ENCODE results near the gene SLC22A8.
"Not testable (repeated sequence)": the region's sequence is repeated elsewhere in the genome, so short reads cannot be mapped to it uniquely, and the experiment has no call there.

The SLC22A8 gene, protein sequence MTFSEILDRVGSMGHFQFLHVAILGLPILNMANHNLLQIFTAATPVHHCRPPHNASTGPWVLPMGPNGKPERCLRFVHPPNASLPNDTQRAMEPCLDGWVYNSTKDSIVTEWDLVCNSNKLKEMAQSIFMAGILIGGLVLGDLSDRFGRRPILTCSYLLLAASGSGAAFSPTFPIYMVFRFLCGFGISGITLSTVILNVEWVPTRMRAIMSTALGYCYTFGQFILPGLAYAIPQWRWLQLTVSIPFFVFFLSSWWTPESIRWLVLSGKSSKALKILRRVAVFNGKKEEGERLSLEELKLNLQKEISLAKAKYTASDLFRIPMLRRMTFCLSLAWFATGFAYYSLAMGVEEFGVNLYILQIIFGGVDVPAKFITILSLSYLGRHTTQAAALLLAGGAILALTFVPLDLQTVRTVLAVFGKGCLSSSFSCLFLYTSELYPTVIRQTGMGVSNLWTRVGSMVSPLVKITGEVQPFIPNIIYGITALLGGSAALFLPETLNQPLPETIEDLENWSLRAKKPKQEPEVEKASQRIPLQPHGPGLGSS

DNA sequence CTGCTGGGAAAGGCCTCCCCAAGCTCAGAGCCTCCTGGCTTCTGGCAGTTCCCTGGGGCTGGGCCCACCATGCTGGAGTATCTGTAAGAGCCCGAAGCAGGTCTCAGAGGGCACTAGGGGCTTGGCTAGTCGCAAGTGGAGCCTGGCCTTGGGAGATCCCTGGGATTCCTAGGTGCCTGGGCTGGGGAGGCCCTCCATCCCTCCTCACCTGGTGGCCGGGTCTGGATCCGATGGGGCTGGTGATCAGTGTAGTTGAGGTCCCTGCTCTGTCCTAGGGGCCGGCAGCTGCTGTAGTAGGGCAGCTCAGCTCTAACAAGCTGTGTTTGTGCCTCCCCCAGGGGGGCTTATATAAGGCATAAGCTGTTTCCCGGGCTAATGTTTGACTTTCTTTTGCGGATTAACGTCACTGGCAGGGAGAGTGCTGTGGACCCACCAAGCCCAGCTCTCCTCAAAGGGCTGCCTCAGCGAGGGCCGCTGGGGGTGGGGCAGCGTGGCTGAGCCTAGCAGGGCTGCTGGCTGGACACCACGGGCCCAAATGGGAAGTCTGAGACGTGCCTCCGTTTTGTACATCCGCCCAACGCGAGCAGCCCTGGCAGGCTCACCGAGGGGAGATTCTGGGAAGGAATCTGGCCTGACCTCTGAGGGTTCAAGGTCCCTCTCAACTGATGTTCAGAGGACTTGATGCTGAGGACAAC, at the start of gene SLC22A8:
Gene SLC22A8 (minus strand): TSS at position 321 of the 695 bp plus-strand sequence. CDS start 883 bp downstream, outside the sequence.
- no peak for DNase-seq

DNA sequence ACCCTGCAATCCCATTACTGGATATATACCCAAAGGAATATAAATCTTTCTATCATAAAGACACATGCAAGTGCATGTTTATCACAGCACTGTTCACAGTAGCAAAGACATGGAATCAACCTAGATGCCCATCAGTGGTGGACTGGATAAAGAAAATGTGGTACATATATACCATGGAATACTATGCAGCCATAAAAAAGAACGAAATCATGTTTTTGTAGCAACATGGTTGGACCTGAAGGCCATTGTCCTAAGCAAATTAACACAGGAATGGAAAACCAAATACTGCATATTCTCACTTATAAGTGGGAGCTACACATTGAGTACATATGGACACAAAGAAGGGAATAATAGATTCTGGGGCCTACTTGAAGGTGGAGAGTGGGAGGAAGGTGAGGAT, 30.6 kb upstream of the SLC22A8 start:
- DNase-seq = not testable (repeated sequence)

DNA sequence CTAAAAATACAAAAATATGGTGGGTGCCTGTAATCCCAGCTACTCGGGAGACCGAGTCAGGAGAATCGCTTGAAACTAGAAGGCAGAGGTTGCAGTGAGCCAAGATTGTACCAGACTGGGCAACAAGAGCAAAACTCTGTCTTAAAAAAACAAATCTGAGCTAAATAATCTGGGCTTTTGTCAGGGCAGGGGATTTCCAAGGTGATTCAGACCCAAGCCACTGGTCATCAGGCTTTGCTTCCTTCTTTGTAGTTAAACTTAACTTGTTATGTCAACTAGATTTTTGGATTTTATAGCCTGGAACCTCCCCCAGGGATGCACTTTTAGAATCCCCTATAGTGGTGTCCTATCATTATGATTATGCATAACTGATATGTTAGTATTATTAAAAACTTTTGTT, 27.0 kb upstream of the SLC22A8 start:
- no peak for DNase-seq

DNA sequence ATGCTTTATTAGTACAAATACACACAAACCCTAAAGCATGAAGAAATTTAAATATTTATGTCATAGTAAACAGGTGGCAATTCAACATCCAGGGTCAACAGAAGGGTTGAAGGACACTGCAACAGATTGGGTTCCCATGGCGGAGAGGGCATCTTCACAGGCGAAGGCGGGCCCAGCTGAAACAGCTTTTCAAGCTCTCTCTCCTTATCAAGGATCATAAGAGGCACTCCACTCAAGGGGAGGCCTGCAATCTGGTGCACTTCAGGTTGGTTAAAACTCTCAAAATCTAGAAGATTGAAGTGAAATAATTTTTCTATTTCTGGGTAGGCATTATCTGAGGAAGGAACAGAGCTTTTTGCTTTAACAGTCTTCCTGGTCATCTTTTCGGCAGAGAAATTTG, 16.8 kb upstream of the SLC22A8 start:
- no peak for DNase-seq

DNA sequence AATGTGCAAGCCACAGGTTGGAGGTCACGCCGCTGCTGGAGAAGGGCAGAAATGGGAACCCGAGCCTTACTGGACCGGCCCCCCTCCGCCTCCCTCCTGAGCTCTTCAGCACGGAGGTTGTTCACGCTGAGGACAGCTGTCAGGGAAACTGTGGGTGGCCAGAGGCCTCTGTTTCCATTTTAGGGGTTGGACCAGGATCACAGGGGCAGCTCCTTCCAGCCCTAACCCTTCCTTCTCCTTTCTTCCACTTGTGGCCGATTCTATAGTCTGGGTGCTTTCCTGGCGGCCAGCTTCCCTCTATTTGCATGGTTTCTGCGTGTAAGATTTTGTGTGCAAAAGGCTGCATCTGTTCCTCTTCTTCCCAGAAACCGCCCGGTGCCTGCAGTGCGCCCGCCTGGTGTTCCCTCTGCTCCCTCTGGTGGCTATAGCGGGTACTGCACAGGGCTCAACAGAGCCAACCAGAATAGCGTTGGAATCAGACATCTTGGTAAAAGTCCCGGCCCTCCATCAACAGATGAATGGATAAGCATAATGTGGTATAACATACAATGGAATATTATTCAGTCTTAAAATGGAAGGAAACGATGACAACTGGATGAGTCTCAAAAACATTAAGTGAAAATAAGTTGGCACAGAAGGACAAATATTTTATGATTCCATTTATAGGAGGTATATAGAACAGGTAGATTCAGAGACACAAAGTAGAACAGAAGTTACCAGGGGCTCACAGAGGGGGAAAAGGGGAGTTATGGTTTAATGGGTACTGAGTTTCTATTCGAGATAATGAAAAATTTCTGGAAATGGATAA, 8.4 kb upstream of the SLC22A8 start:
- peak; percentile 47 to 83 (median 72) for DNase-seq

DNA sequence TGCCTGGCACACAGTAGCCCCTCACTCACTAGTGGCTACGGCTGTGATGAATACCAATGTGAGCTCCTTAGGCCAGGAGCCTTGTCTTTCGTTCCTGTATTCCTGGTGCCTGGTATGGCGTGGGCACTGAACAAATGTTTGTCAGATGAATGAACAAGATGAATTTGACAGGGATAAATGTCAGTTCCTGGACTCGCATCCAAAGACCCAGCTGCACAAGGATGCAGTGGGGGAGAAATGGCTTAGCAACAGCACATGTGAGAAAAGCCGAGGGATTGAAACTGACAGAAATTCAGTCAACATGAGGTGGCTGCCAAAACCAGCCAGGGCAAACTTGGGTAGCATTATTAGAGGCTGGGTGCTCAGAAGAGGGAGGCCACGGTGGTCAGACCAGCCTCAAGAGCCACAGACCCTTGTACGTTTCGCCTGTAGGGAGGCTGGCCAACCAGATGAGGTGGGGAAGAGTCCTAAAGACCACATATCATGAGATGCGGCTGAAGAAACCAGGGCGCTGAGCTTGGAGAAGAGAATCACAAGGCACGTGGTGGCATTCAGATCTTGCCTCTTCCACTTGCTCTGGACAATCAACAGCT, 7.7 kb upstream of the SLC22A8 start:
- no peak for DNase-seq

DNA sequence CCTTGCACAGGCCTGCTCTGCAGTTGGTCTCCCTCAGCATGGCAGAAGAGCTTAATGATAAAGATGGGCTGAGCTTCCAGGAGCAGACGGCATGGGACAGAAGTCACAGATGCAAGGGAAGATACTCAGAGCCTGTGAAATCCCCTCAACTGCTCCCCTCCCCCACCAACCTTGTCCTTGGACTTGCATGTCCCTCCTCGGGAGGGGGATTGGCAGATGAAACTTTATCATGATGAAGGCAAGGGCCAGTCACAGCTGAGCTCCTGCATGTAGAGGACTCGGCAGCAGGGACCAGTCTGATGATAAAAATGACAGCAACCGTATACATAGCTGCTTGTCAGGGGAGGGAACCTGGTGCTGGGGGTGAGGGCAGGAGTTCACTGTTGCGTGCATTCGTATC, 6.8 kb upstream of the SLC22A8 start:
- no peak for DNase-seq

DNA sequence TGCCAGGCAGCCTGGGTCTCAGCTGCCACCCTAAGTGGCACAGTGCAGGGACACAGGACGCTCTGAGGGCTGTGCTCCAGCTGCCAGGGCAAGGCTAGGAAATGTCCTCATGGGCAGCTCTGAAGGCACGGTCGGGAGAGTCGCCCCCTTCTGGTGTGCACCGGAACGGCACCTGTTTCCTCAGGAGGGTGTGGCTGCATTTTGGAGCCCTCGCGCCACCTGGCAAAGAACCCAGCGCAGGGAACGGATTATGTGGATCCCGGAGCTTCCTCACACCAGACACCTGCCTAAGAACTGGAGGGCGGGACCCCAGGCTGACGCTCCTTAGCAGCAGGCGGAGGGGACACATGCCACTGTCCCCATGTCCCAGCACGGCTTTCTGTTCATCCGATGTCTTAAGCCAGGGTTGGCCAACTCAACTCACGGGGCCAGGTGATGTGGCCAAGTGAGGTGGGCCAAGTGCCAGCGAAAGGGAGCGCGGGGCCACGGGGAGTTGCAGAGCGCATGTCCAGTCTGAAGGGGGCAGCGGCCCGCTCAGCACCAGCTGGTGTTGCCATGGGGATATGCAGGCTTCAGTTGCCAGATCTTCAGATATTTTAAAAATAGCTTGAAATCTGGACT, 5.1 kb upstream of the SLC22A8 start:
- DNase-seq = peak in 1 of 6 experiments; percentile 3

DNA sequence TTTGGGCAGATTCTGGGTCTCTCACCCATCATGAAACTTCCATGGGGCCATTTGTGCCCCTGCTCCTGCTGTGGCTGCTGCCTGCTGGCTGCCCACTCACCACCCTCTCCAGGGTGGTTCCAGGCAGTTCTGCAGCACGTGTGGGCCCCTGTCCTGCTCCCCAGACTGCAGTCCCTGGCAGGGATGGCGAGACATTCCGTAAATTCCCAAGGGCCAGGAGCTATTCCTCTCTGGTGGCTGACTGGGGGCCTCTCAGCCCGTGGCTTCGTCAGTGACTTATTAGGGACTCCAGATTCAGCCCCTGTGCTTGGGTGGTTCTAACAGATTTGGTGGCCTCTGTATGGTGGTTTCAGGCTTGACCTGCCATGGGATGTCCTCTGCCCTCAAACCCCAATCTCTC, 3.9 kb upstream of the SLC22A8 start:
- no peak for DNase-seq

DNA sequence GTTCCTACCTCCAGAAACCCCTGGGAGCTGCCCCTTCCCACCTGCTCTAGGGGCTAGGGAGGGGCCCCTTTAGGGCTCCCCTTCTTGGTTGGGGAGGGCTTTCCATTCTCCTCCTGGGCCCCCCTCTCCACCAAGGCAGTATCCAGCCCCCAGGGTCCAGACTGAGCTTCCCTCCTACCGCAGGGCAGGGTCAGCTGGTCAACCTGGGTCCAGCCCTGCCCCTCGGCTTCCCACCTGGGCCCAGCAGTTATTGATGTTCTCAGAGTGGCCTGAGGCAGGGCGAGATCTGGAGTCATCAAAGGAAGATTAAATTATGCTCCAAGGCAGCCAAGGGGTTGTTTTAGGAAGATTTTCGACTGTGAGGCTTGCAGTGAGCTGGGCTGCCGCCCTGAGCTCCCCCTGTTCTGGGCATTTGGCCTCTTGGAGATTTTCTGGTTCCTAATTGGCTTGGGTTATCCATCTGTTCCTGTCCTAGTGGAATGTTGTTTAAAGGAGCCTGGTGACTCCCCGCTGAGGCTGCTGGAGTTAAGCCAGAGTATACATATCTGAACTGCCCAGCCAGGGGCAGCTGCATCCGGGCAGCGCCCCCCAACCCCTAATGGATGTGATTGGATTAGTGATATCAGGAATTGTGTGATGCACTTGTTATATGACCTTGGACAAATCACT, 1.8 kb upstream of the SLC22A8 start:
- no peak for DNase-seq

DNA sequence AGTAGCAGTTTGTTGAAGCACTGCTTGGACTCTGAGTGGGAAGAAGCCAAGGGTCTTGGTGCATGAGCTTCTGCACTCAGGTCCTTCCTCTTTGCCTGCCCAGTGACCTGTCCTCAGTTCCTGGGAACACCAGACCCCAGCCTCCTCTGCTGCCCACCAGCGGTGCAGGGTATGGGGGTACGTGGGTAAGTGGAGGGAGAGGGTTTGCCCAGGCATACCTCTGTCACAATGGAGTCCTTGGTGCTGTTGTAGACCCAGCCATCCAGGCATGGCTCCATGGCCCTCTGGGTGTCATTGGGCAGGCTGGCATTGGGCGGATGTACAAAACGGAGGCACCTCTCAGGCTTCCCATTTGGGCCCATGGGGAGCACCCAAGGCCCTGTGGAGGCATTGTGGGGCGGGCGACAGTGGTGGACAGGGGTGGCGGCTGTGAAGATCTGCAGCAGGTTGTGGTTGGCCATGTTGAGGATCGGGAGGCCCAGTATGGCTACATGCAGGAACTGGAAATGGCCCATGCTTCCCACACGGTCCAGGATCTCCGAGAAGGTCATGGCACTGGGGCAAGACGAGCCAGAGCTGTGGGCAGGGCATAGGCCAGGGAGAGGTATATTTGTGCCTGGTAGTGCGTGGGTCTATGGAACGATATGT, 1.1 kb downstream of the SLC22A8 start:
- no peak for DNase-seq

DNA sequence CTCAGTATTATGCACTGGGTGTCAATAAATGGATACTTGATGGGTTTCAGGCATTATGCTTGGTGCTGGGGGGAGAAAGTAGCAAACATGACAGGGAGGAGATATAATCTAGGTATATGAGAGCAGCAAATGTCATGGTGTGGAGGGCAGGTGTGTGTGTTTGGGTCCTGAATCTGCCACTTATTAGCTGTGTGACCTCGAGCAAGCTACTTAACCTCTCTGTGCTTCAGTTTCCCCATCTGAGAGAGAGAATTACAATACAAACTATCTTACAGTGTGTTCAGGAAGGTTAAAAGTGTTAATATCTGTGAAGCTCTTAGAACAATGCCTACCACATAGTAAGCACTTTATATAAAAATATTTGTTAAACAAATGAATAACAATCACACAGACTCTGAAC, 2.8 kb downstream of the SLC22A8 start:
- no peak for DNase-seq

DNA sequence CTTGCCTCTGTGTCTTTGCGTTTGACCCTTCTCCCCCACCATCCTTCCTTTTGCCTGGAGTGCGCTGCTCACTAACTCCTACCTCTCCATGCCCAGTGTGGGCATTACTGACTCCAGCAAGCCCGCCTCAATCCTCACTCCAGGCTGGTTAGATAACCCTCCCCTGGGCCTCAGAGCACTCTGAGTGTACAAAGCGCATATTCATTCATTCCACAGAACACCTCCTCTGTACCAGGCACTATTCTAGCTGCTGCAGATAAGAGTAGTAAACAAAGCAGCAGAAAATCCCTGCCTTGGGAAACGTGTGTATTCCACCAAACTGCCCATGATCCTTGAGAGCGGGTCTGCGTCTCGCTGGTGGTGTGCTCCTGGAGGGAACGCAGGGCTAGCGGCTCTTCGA, 3.2 kb downstream of the SLC22A8 start:
- DNase-seq = no peak

DNA sequence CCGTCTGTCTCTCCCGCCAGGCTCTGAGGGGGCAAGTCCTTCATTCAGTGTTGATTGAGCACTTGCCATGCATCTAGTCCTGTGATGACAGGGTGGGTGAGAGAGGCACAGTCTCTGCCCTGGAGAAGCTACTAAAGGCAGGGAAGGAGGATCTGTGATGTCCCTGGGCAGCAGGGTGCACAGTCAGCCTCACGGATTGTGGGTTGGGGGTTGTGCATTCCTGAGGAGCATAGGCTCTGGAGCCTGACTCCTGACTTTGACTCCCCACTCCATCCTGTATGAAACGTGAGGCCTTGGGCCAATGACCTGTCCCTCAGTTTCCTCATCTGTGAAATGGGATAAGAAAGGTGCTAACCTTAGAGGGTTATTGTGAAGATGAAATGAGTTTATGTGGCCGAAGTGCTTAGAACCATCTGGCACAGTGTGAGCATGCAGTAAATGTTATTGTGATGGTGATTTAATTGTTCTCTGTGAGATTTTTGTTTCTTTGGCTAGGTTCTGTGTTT, 4.7 kb downstream of the SLC22A8 start:
- DNase-seq = no peak

DNA sequence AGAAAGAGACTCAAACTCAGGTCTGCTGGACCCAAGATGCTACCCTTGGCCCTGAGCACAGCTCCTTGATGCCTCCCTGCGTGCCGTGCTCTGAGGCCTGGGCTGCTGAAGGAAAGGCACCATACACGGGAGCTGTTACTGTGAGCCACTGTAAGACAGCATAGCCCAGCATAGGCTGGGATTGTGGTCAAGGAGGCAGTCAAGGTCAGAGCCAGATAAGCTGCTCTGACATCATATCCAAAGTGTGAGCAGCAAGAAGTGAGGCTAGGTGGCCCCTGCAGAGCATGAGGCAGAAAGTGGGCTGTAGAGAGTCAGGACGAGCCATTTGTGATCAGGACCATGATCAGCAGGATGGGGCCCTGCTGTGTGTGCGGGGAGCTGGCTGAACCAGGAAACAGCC, 7.7 kb downstream of the SLC22A8 start:
- DNase-seq = no peak

DNA sequence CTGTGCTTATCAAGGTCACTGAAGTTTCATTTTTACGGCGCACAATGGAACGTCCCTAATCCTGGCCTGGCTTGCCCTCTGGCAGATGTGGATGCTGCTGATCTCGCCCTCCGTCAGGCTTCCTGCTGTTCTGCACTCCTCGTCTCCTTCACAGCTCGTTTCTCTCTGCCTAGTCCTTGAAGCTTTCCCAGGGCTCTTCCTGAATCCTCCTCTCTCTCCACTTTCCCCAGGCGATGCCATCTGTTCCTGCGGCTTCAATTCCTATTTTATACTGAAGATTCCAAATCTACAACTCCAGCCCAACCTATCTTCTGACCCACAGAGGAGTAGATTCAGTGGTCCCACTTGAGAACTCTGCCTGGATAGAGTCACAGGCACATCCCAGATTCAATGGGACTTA, 14.2 kb downstream of the SLC22A8 start:
- DNase-seq = no peak

DNA sequence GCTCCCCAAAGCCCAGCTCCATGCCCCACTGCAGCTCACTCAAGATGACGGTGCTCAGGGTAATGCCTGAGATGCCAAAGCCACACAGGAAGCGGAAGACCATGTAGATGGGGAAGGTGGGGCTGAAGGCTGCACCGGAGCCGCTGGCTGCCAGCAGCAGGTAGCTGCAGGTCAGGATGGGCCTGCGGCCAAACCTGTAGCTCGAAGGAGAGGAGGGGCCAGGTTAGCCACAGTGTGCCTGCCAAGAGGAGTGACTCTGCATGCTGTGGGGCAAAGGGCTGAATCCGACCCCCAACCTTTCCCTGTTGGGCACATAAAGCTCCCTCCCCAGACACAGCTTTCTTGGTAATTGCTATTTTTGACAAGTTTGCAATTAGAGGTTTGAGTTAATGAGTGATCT, 16.0 kb downstream of the SLC22A8 start:
- no peak for DNase-seq

DNA sequence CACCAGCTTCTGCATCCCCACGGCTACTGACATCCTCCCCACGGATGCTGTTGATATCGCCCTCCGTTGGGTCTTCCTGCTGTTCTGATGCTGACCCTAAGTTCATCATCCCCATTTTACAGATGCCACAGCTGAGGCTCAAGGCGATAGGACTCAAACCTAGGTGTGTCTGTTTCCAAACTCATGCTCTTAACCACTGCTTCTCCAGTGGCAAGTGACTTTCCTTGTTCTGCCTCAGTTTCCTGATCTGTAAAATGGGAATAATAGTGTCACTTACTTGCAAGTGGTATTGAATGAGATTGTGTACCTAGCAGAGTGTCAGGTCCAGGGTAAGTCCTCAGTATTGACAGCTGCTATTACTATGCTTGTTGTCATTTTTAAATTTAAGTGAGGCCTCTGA, 16.5 kb downstream of the SLC22A8 start:
- no peak for DNase-seq

DNA sequence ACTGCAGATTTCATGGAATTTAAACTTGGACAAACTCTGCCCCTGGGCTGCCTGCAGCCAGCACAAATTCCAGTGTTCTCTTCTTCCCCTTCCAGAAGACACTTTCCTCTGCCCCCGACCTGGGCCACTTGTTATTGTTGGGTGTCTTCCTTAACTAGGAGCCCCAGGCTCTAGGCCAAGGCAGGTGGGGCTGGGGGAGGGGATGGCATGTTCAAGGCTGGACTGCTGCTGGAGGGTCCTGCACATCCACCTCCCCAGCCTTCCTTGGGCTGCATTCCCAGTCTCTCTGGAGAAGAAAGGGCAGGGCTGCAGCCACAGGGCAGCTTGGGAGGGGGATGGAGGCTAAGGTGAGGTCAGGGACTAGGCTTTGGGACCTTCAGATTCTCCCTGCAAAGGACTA, 19.4 kb downstream of the SLC22A8 start:
- DNase-seq = no peak

DNA sequence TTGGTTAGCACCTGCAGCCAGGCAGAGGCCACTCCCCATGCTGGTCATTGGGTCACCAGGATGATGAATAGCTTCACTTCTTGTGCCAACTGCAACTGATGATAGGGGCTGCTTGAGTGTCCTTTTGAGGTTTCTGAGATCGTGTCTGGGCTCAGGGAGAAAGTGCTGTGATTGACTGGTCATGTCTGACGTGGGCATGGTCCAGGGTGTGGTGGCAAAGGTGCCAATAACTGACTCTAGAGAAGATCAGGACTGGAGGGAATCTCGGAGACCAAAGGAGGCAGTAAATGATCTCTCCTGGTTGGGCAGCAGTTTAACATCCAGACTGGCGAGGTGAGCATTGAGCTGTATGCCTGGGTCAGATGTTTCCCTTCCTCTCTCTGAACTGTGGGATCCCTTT, 20.9 kb downstream of the SLC22A8 start:
- DNase-seq = no peak

DNA sequence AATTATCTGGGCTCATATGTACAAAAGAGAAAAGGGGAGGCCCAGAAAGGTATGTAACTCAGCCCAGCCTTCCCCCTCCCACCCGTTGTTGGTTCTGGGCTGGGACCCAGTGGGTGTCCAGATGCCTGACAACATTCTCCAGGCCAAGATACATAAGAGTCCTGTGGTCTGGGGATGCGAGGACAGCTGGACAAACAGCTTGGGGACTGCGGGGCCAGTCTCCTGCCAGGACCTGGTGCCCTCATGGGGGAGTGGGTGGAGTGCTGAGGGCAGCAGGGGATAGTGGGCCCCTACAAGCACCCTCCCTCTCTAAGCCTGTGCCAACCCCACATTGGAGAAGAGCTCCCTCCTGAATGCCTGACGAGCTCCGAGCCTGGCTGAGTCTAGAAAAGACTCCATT, 27.4 kb downstream of the SLC22A8 start:
- no peak for DNase-seq
